ENCODE data around the gene IRS1. TPM values are rescaled to one million over a fixed set of nuclear protein-coding genes. Genes with fewer than 3 reads are reported as not detected.

IRS1 gene
- total RNA-seq, 1 donor from 2014 or later, result 17.8 TPM

DNA sequence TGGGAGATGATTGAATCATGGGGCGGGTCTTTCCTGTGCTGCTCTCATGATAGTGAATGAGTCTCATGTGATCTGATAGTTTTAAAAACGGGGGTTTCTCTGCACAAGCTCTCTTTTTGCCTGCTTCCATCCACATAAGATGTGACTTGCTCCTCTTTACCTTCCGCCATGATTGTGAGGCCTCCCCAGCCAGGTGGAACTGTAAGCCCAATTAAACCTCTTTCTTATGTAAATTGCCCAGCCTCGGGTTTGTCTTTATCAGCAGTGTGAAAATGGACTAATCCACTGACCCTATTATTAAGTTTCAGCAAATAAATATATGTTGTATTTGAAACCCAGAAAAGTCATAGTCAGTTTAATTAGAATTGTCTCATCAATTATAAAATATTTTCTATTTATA, 22.0 kb downstream of the IRS1 start:
- Histone ChIP-seq H3K27me3 (ENCODE audit: low read depth) (no peaks in the 10 kb centered on the region), H3K4me3 (no peak overlapping the region), H3K36me3 (peaks cover 10% of the 10 kb centered on the region), H3K9me3 (replicated peaks) (peaks cover 9% of the 10 kb centered on the region), H3K4me1 (peaks cover 54% of the 10 kb centered on the region), H3K27ac (replicated peaks) (no peak overlapping the region)
- TF ChIP-seq, protein P1, sequence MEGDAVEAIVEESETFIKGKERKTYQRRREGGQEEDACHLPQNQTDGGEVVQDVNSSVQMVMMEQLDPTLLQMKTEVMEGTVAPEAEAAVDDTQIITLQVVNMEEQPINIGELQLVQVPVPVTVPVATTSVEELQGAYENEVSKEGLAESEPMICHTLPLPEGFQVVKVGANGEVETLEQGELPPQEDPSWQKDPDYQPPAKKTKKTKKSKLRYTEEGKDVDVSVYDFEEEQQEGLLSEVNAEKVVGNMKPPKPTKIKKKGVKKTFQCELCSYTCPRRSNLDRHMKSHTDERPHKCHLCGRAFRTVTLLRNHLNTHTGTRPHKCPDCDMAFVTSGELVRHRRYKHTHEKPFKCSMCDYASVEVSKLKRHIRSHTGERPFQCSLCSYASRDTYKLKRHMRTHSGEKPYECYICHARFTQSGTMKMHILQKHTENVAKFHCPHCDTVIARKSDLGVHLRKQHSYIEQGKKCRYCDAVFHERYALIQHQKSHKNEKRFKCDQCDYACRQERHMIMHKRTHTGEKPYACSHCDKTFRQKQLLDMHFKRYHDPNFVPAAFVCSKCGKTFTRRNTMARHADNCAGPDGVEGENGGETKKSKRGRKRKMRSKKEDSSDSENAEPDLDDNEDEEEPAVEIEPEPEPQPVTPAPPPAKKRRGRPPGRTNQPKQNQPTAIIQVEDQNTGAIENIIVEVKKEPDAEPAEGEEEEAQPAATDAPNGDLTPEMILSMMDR (IDR thresholded peaks at IDR 0.05; ENCODE audit: borderline replicate concordance), result no peak
- no peak for DNase-seq
- intact Hi-C loops (cut with micrococcal nuclease), result no loop called here

DNA sequence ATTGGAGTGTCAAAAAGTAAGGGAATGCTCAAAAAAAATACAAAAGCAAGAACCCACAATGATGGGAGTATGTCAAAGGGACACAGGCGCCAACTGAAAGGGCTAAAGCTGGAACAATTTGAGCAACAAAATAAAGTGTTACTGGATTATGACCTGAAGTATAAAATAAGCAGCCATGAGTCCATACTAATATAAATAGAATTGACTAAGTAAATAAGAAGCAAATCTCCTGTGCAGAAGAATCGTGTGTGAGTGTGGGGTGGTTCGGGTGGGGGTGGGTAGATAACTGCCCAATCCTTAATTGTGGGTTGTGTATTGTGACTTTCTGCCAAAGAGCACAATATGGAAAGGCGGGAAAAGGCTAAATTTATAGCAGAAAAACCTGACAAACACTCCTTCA, 23.5 kb downstream of the IRS1 start:
- Histone ChIP-seq H3K4me1 (peaks cover 56% of the 10 kb centered on the region), H3K4me3 (no peak overlapping the region), H3K27ac (replicated peaks) (no peak overlapping the region), H3K36me3 (peaks cover 10% of the 10 kb centered on the region), H3K27me3 (ENCODE audit: low read depth) (no peaks in the 10 kb centered on the region), H3K9me3 (replicated peaks) (peaks cover 9% of the 10 kb centered on the region)
- TF ChIP-seq, protein P1 (IDR thresholded peaks at IDR 0.05; ENCODE audit: borderline replicate concordance), result no peak
- intact Hi-C loops (cut with micrococcal nuclease), result no loop called here
- no peak for DNase-seq

DNA sequence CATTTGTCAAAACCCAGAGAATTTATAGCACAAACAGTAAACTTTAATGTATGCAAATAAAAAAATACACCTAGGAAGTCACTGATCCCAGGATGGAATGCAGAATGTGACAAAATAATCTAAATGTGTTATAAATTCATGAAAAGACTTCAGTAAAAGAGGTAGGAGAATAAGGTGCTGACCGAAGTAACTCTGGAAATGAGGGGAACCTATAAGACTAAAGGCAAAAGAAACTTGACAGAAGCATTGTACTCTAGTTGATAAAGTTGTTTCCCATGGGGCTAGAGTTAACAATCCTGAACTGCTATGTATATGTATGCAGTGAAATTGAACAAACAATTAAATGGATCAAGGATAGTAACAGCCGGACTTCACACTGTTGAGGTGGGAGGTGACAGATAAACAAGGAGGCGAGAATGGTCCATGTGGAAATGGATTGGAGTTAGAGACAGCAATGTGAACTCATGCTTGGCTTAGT, 24.5 kb downstream of the IRS1 start:
- H3K27ac ChIP-seq (replicated peaks), result no peak overlapping the region
- peaks cover 9% of the 10 kb centered on the region for H3K9me3 ChIP-seq (replicated peaks)
- H3K36me3 ChIP-seq, result peaks cover 10% of the 10 kb centered on the region
- no peaks in the 10 kb centered on the region for H3K27me3 ChIP-seq (ENCODE audit: low read depth)
- peaks cover 57% of the 10 kb centered on the region for H3K4me1 ChIP-seq
- intact Hi-C loops (cut with micrococcal nuclease), result no loop called here
- TF ChIP-seq, protein P1 (IDR thresholded peaks at IDR 0.05; ENCODE audit: borderline replicate concordance), result no peak
- no peak overlapping the region for H3K4me3 ChIP-seq
- DNase-seq, result no peak

DNA sequence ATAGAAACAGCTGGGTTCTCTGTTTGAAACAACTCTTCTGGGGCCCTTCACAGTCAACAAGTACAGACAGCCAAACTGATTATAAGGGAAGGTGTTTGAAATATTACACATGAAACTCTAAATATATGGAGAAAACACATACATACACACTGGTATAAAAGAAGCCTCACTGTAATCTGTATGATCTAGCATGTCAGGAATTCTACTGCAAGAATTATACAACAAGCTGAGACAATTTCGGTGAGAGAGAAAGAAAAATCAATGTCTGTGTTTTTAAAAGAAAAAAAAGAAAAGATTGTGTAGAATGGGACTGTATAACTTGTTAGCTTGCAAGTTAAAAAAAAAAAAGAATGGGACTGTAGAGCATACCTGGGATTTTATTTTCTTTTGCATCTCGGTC, 26.3 kb downstream of the IRS1 start:
- Histone ChIP-seq H3K27ac (replicated peaks) (peak overlapping the region; percentile 87), H3K36me3 (peaks cover 10% of the 10 kb centered on the region), H3K9me3 (replicated peaks) (peaks cover 9% of the 10 kb centered on the region), H3K4me1 (peaks cover 58% of the 10 kb centered on the region), H3K27me3 (ENCODE audit: low read depth) (no peaks in the 10 kb centered on the region), H3K4me3 (peak overlapping the region; percentile 22)
- no peak for DNase-seq
- TF ChIP-seq, protein P1 (IDR thresholded peaks at IDR 0.05; ENCODE audit: borderline replicate concordance), result no peak
- intact Hi-C loops (cut with micrococcal nuclease), result no loop called here

DNA sequence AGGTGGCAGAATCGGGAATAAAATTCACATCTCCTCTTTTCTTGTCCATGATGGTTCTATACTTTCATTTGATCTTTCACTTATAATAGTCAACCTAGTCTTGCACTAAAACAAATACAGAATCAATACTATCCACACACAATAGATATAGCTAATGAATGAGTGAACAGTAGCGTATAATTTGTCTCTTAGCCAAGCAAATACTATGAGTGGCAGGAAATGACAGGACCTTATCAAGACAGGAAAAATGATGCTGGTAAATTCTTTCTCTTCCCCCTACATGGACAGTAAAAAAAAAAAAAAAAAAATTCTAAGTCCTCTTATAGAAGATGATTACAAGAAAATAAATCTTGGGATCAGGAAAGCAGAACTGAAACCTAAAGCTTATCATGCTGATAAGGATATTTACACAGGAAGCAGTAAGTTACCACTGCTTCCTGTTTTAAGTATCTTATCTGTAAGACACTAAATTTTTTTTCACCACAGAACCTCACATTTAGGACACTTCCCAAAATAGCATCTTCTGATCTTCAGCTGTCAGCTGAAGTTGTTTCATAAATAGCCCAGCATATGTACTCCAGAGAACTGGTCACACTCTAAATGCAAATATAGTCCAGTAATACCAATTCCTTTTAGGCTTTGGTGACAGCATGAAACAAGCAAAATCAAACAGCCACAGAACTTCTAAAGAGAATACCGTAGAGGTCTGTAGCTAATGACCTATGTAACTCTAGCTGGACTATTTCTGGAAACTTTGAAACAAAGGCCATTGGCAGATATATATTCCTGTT, 27.0 kb downstream of the IRS1 start:
- intact Hi-C loops (cut with micrococcal nuclease), result no loop called here
- peak overlapping the region; percentile 87 for H3K27ac ChIP-seq (replicated peaks)

More for the DNA sequence above, 27.0 kb downstream of the IRS1 start:
- Histone ChIP-seq H3K9me3 (replicated peaks) (peaks cover 9% of the 10 kb centered on the region), H3K4me3 (peak overlapping the region; percentile 22), H3K36me3 (peaks cover 10% of the 10 kb centered on the region), H3K27me3 (ENCODE audit: low read depth) (no peaks in the 10 kb centered on the region), H3K4me1 (peaks cover 65% of the 10 kb centered on the region)
- no peak for DNase-seq
- TF ChIP-seq, protein P1 (IDR thresholded peaks at IDR 0.05; ENCODE audit: borderline replicate concordance), result no peak

All from left ventricle myocardium inferior (tissue), 1 donor.